Stomach (tissue), 4 donors: ENCODE data around the gene TRPM4.
"Not testable (repeated sequence)": the region's sequence is repeated elsewhere in the genome, so short reads cannot be mapped to it uniquely, and the experiment has no call there.

Experiments used
- CTCF ChIP-seq, 7 experiments: fragments of 450-650 bp in 4 of 7; fragments of 200-600 bp in 3 of 7; sonication (generic) in 3 of 7; IDR thresholded peaks; one replicate each; pipeline ENCODE4 v1.5.1; 2016 to 2019; ENCODE audit warnings: antibody characterized with exemption in 7 of 7, control low read depth in 2 of 7, mild to moderate bottlenecking in 1 of 7
- EP300 ChIP-seq: sonication (generic); formaldehyde crosslinking; IDR thresholded peaks from one replicate; pipeline ENCODE4 v1.6.1; 2017; ENCODE audit warnings: antibody characterized with exemption
- POLR2A ChIP-seq, 4 donors: fragments of 450-650 bp; IDR thresholded peaks; one replicate each; pipeline ENCODE4 v1.6.1; 2016; ENCODE audit warnings: antibody characterized with exemption in 4 of 4, control low read depth in 2 of 4, mild to moderate bottlenecking in 1 of 4, moderate library complexity in 1 of 4

GRCh38 chr19:49224441-49224840 lies 66.8 kb downstream of the TRPM4 start:
- TF ChIP-seq EP300; CTCF (IDR thresholded peaks at IDR 0.05); POLR2A (IDR thresholded peaks at IDR 0.05): not testable (repeated sequence)
